Psoas muscle (tissue), 8 donors: ENCODE data around the gene RAI1. TPM values are rescaled to one million over a fixed set of nuclear protein-coding genes. Genes with fewer than 3 reads are reported as not detected.

Source experiments
- ATAC-seq, 4 donors: fragments of 200-7000 bp; cut with Tn5 transposase; one replicate each; pipeline ENCODE4 v1.9.1; 2020; ENCODE audit warnings: moderate library complexity in 3 of 4, mild to moderate bottlenecking in 2 of 4
- DNase-seq, 2 donors: peaks; one replicate each; pipeline ENCODE4 v3.0.0-alpha.2; 2020
- H3K27ac ChIP-seq: fragments of 200-600 bp; one replicate; pipeline ENCODE4 v1.8.0; 2022
- H3K27me3 ChIP-seq, 3 donors: fragments of 200-600 bp in 1 of 3; one replicate each; pipeline versions ENCODE4 v1.6.1 to v1.8.0; 2013 to 2022; ENCODE audit warnings: low read length in 2 of 3, mild to moderate bottlenecking in 2 of 3, moderate library complexity in 1 of 3; ENCODE audit not compliant: insufficient read depth in 3 of 3
- H3K36me3 ChIP-seq, 2 donors: fragments of 200-600 bp in 1 of 2; one replicate each; pipeline versions ENCODE4 v1.6.1 to v1.8.0; 2013 to 2022; ENCODE audit warnings: low read depth in 1 of 2, mild to moderate bottlenecking in 1 of 2, moderate library complexity in 1 of 2; ENCODE audit not compliant: insufficient read depth in 1 of 2
- H3K4me1 ChIP-seq: fragments of 200-600 bp; one replicate; pipeline ENCODE4 v1.8.0; 2022
- H3K4me3 ChIP-seq: fragments of 200-600 bp; one replicate; pipeline ENCODE4 v1.8.0; 2022; ENCODE audit warnings: mild to moderate bottlenecking
- H3K9me3 ChIP-seq: fragments of 200-600 bp; one replicate; pipeline ENCODE4 v1.8.0; 2022
- WGBS, 3 donors: extraction: QIAGEN DNeasy Blood & Tissue Kit; methylation state at CpG; one replicate each; pipeline versions ENCODE4 v1.1.6 to v1.1.7; 2013; 5-methylcytosine and 5-hydroxymethylcytosine counted together
- intact Hi-C, 2 donors: fragments of 100-400 bp; cut with DNase I; formaldehyde crosslinking; loops; one replicate each; pipeline versions ENCODE4 v1.11.0 to v1.14.2; 2022
- polyA plus RNA-seq, 3 donors: library from polyadenylated mRNA; stranded (reverse); fragments of 200-250 nt; gene quantifications; one replicate each; pipeline ENCODE4 v1.2.3, GENCODE V29; 2013
- total RNA-seq, 4 donors: library from RNA; stranded (reverse); fragmentation: NEBNext Ultra II Directional in 2 of 4; extraction: Animal tissue kit (Norgen Biotek cat#: 25700) in 2 of 4; gene quantifications; one replicate each; pipeline versions ENCODE4 v1.2.1 to v1.2.4, GENCODE V29; 2021 to 2023
- TF ChIP-seq, protein P1 (sequence below): fragments of 200-600 bp; IDR thresholded peaks from one replicate; pipeline ENCODE4 v1.8.0; 2022; ENCODE audit warnings: antibody characterized with exemption
- donor health status: healthy with polysubstance abuse.
- donor health status: DM: no; HTN: no; CAD: no; lungs with moderate emphysema.
- donor health status: Bipolar disorder and iron deficiency.
- donor health status: healthy.
- donor health status: DM: yes; HTN: yes; CAD: no.
- donor health status: DM: no; HTN: no; CAD: no.
- donor health status: DM: no; HTN: no; CAD: no.
- donor health status: DM: yes; HTN: yes; CAD: no.

The RAI1 gene
- total and polyA plus RNA-seq, 7 donors, result 4.0 to 9.0 (median 7.1) TPM

DNA sequence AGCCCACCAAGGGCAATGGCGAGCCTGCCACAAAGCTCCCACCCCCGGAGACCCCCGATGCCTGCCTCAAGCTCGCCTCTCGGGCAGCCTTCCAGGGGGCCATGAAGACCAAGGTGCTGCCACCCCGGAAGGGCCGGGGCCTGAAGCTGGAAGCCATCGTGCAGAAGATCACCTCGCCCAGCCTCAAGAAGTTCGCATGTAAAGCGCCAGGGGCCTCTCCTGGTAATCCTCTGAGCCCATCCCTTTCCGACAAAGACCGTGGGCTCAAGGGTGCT lies 115.5 kb downstream of the RAI1 start:
- TF ChIP-seq, protein P1, sequence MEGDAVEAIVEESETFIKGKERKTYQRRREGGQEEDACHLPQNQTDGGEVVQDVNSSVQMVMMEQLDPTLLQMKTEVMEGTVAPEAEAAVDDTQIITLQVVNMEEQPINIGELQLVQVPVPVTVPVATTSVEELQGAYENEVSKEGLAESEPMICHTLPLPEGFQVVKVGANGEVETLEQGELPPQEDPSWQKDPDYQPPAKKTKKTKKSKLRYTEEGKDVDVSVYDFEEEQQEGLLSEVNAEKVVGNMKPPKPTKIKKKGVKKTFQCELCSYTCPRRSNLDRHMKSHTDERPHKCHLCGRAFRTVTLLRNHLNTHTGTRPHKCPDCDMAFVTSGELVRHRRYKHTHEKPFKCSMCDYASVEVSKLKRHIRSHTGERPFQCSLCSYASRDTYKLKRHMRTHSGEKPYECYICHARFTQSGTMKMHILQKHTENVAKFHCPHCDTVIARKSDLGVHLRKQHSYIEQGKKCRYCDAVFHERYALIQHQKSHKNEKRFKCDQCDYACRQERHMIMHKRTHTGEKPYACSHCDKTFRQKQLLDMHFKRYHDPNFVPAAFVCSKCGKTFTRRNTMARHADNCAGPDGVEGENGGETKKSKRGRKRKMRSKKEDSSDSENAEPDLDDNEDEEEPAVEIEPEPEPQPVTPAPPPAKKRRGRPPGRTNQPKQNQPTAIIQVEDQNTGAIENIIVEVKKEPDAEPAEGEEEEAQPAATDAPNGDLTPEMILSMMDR, result no peak
- H3K27ac ChIP-seq, result no peak overlapping the region
- H3K4me3 ChIP-seq, result no peak overlapping the region
- WGBS, 3 donors, result 94 to 96% (median 95%) methylated on average over 12 to 13 of the region's 13 CpGs
- H3K36me3 ChIP-seq, result peaks cover 0 to 17% of the 10 kb centered on the region in 2 donors
- H3K4me1 ChIP-seq, result peaks cover 15% of the 10 kb centered on the region
- H3K9me3 ChIP-seq, result no peaks in the 10 kb centered on the region
- DNase-seq (no peak), ATAC-seq (no peak)
- intact Hi-C loops, result no loop called here
- H3K27me3 ChIP-seq, result no peaks in the 10 kb centered on the region

DNA sequence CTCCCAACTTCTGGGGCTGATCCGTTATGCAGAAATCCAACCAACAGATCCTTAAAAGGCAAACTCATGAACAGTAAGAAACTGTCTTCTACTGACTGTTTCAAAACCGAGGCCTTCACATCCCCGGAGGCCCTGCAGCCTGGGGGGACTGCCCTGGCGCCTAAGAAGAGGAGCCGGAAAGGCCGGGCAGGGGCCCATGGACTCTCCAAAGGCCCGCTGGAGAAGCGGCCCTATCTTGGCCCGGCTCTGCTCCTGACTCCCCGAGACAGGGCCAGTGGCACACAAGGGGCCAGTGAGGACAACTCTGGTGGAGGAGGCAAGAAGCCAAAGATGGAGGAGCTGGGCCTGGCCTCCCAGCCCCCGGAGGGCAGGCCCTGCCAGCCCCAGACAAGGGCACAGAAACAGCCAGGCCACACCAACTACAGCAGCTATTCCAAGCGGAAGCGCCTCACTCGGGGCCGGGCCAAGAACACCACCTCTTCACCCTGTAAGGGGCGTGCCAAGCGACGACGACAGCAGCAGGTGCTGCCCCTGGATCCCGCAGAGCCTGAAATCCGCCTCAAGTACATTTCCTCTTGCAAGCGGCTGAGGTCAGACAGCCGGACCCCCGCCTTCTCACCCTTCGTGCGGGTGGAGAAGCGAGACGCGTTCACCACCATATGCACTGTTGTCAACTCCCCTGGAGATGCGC lies 116.0 kb downstream of the RAI1 start:
- ATAC-seq, result peak in 3 of 4 donors; percentile 42 to 58 (median 57)
- no peak overlapping the region for H3K27ac ChIP-seq

DNA sequence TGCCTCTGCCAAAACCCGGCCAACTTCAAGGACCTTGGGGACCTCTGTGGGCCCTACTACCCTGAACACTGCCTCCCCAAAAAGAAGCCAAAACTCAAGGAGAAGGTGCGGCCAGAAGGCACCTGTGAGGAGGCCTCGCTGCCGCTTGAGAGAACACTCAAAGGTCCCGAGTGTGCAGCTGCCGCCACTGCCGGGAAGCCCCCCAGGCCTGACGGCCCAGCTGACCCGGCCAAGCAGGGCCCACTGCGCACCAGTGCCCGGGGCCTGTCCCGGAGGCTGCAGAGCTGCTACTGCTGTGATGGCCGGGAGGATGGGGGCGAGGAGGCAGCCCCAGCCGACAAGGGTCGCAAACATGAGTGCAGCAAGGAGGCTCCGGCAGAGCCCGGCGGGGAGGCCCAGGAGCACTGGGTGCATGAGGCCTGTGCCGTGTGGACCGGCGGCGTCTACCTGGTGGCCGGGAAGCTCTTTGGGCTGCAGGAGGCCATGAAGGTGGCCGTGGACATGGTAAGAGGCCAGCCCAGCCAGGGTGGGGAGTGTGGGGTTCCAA lies 116.8 kb downstream of the RAI1 start:
- TF ChIP-seq, protein P1, result no peak
- Histone ChIP-seq H3K27ac (no peak overlapping the region), H3K9me3 (no peaks in the 10 kb centered on the region), H3K4me3 (no peak overlapping the region), H3K36me3 (peaks cover 0 to 17% of the 10 kb centered on the region in 2 donors), H3K4me1 (peaks cover 3% of the 10 kb centered on the region), H3K27me3 (no peaks in the 10 kb centered on the region)
- 92 to 94% (median 93%) methylated on average over 25 of the region's 25 CpGs for WGBS, 3 donors
- intact Hi-C loops, result no loop called here
- no peak for DNase-seq
- no peak for ATAC-seq

More for the DNA sequence above, 116.0 kb downstream of the RAI1 start:
- H3K9me3 ChIP-seq, result no peaks in the 10 kb centered on the region
- peaks cover 0 to 17% of the 10 kb centered on the region in 2 donors for H3K36me3 ChIP-seq
- H3K4me1 ChIP-seq, result peaks cover 11% of the 10 kb centered on the region
- TF ChIP-seq, protein P1, result no peak
- intact Hi-C loops, result no loop called here
- no peak overlapping the region for H3K4me3 ChIP-seq
- H3K27me3 ChIP-seq, result no peaks in the 10 kb centered on the region
- no peak for DNase-seq
- 68 to 89% (median 74%) methylated on average over 28 to 30 of the region's 30 CpGs for WGBS, 3 donors

DNA sequence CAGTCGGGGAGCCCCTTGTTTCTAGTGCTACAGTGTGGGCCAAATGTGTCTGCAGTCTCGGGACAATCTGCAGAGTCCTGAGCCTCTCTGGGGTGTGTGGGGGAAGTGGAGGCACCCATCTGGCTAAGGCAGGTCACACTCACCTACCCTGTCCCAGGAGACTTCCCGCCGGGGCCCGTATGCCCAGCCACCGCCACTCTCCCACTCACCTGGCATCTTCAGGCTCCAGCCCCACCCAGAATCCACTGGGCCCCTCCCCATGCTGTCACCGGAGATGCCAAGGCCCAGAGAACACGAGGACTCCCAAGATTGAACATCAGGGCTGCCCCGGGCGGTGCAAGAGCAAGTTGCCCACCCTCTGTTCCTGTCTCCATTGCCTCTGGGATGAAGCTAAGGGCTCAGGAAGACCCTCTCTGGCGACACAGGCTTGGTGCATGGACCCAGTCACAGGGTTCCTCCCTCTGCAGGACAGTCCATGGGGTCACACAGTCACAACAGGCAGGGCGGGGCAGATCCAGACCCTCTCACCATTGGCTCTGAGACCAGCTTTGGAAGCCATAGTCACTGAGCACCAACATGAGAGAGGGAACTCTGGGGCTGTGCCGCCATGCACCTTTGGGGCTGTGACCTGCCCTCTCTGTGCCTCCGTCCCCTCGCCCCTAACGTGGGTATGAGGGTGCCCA lies 117.5 kb downstream of the RAI1 start:
- TF ChIP-seq, protein P1, result no peak
- no peaks in the 10 kb centered on the region for H3K27me3 ChIP-seq
- no peak overlapping the region for H3K4me3 ChIP-seq
- H3K9me3 ChIP-seq, result no peaks in the 10 kb centered on the region
- WGBS, 3 donors, result 89 to 91% (median 91%) methylated on average over 14 to 16 of the region's 16 CpGs
- no peak overlapping the region for H3K27ac ChIP-seq
- ATAC-seq (no peak), DNase-seq (no peak)
- intact Hi-C loops, result no loop called here
- H3K36me3 ChIP-seq, result peaks cover 0 to 18% of the 10 kb centered on the region in 2 donors
- H3K4me1 ChIP-seq, result no peaks in the 10 kb centered on the region
